ENCODE results near the gene C2orf72.

- TF ChIP-seq CTCF (IDR thresholded peaks at IDR 0.05) (no peak), POLR2A (IDR thresholded peaks at IDR 0.05) (no peak)
These were observed 25.5 kb downstream of the C2orf72 start for GRCh38 chr2:231062776-231063175.
